Spleen (tissue), 11 donors: ENCODE data around the gene CACNB1. TPM values are rescaled to one million over a fixed set of nuclear protein-coding genes. Genes with fewer than 3 reads are reported as not detected.
A peak's percentile ranks its signal among the peaks of the same experiment; 100 is the strongest.

ENCODE experiments used
- DNase-seq: peaks from one replicate; pipeline ENCODE4 v3.0.0-alpha.2; 2020
- H3K27ac ChIP-seq, 8 donors: fragments of 200-600 bp; sonication (generic) in 7 of 8; 1 replicate in 4 of 8; 2 replicates in 4 of 8; pipeline versions ENCODE4 v1.5.0 to v1.8.0; 2016 to 2021; ENCODE audit warnings: inconsistent platforms in 4 of 8, mild to moderate bottlenecking in 4 of 8, moderate library complexity in 1 of 8
- H3K27me3 ChIP-seq, 7 donors: fragments of 200-600 bp; sonication (generic) in 6 of 7; replicated peaks in 1 of 7; 1 replicate in 4 of 7; 2 replicates in 3 of 7; pipeline versions ENCODE4 v1.5.0 to v1.8.0; 2016 to 2021; ENCODE audit warnings: inconsistent platforms in 3 of 7, mild to moderate bottlenecking in 1 of 7
- H3K36me3 ChIP-seq, 6 donors: fragments of 200-600 bp; sonication (generic) in 5 of 6; 1 replicate in 4 of 6; 2 replicates in 2 of 6; pipeline versions ENCODE4 v1.5.0 to v1.8.0; 2016 to 2021; ENCODE audit warnings: inconsistent platforms in 2 of 6
- H3K4me1 ChIP-seq, 6 donors: fragments of 200-600 bp; sonication (generic) in 5 of 6; 1 replicate in 3 of 6; 2 replicates in 3 of 6; pipeline versions ENCODE4 v1.5.0 to v1.8.0; 2016 to 2021; ENCODE audit warnings: inconsistent platforms in 3 of 6
- H3K4me3 ChIP-seq, 8 donors: fragments of 200-600 bp; sonication (generic) in 7 of 8; 1 replicate in 4 of 8; 2 replicates in 4 of 8; pipeline versions ENCODE4 v1.5.0 to v1.8.0; 2016 to 2021; ENCODE audit warnings: inconsistent platforms in 4 of 8, mild to moderate bottlenecking in 4 of 8, moderate library complexity in 2 of 8
- H3K9me3 ChIP-seq, 8 donors: fragments of 200-600 bp; sonication (generic) in 7 of 8; 1 replicate in 4 of 8; 2 replicates in 4 of 8; pipeline versions ENCODE4 v1.5.0 to v1.8.0; 2016 to 2021; ENCODE audit warnings: inconsistent platforms in 4 of 8
- POLR2A ChIP-seq, 3 donors: fragments of 450-650 bp; IDR thresholded peaks; one replicate each; pipeline ENCODE4 v1.5.1; 2017; ENCODE audit warnings: antibody characterized with exemption in 3 of 3, mild to moderate bottlenecking in 1 of 3
- POLR2AphosphoS5 ChIP-seq, 3 donors: sonication (generic); formaldehyde crosslinking; IDR thresholded peaks; one replicate each; pipeline ENCODE4 v1.5.1; 2017; ENCODE audit warnings: antibody characterized with exemption in 3 of 3
- WGBS, 5 donors: extraction: QIAGEN DNeasy Blood & Tissue Kit in 3 of 5; methylation state at CpG; one replicate each; pipeline versions ENCODE4 v1.1.5 to v1.1.7; 2013 to 2018; 5-methylcytosine and 5-hydroxymethylcytosine counted together
- intact Hi-C: fragments of 100-400 bp; cut with DNase I; formaldehyde crosslinking; loops from one replicate; pipeline ENCODE4 v1.15.0; 2023; ENCODE audit warnings: low total_unique reads
- polyA plus RNA-seq, 3 donors: library from polyadenylated mRNA; stranded (reverse); fragments of 200-250 nt; gene quantifications; one replicate each; pipeline ENCODE4 v1.2.1, GENCODE V29; 2013
- total RNA-seq, 7 donors: library from RNA; depleted of rRNA in 3 of 7; stranded (reverse); fragments of >200 nt in 3 of 7; fragmentation: NEBNext Ultra II Directional in 4 of 7; extraction: Animal tissue kit (Norgen Biotek cat#: 25700) in 4 of 7; gene quantifications; one replicate each; pipeline versions ENCODE4 v1.1.0 to v1.2.1, GENCODE V29; 2016 to 2021
- TF ChIP-seq, protein P1 (sequence below), 11 experiments: fragments of 200-600 bp in 7 of 11; fragments of 450-650 bp in 4 of 11; sonication (generic) in 4 of 11; IDR thresholded peaks in 8 of 11; conservative IDR thresholded peaks in 3 of 11; 1 replicate in 7 of 11; 2 replicates in 4 of 11; pipeline versions ENCODE4 v1.4.0 to v1.8.0; 2016 to 2021; ENCODE audit warnings: antibody characterized with exemption in 11 of 11, inconsistent platforms in 4 of 11, mild to moderate bottlenecking in 1 of 11
- donor health status: healthy with polysubstance abuse.
- donor health status: DM: no; HTN: no; CAD: no; lungs with moderate emphysema.
- donor health status: DM: no; HTN: no; CAD: no.
- donor health status: Bipolar disorder and iron deficiency.
- donor health status: healthy.
- donor health status: DM: no; HTN: no; CAD: no.
- donor health status: DM: yes; HTN: yes; CAD: no.

The CACNB1 gene
- total and polyA plus RNA-seq, 10 donors, result 2.0 to 11.9 (median 6.7) TPM

DNA sequence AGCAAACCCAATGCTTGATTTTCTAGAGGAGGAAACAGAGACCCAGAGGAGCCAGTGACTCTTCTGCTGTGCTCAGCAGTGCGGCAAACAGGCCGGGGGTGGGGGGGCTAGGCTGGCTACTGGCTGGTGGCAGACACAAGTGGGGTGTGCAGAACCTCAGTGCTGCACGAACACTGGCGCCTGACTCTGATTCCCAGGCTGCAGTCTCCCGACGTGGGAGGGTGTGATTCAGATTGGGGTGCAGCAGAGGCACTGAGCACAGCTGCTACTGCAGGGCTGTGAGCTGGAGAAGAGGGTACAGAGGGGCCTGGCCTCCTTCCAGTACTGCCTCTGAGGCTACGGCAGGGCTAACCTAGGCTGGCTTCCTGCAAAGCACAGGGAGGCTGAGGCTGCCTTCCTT is 10.7 kb upstream of the CACNB1 start:
- intact Hi-C loops, result no loop called here
- Histone ChIP-seq H3K27ac (peak overlapping the region in 4 of 8 donors; percentile 46 to 56 (median 54)), H3K36me3 (peaks cover 0 to 23% (median 22%) of the 10 kb centered on the region in 6 donors)

GRCh38 chr17:39205112-39205526 is 7.7 kb upstream of the CACNB1 start:
- intact Hi-C loops, result no loop called here
- WGBS, 5 donors, result 84 to 94% (median 86%) methylated on average over 3 of the region's 3 CpGs
- DNase-seq, result no peak
- H3K4me1 ChIP-seq, result peaks cover 24 to 76% (median 62%) of the 10 kb centered on the region in 6 donors
- no peak for TF ChIP-seq POLR2A (IDR thresholded peaks at IDR 0.05)
- TF ChIP-seq POLR2AphosphoS5 (IDR thresholded peaks at IDR 0.05), result peak in 1 of 3 donors; percentile 23
- TF ChIP-seq, protein P1, sequence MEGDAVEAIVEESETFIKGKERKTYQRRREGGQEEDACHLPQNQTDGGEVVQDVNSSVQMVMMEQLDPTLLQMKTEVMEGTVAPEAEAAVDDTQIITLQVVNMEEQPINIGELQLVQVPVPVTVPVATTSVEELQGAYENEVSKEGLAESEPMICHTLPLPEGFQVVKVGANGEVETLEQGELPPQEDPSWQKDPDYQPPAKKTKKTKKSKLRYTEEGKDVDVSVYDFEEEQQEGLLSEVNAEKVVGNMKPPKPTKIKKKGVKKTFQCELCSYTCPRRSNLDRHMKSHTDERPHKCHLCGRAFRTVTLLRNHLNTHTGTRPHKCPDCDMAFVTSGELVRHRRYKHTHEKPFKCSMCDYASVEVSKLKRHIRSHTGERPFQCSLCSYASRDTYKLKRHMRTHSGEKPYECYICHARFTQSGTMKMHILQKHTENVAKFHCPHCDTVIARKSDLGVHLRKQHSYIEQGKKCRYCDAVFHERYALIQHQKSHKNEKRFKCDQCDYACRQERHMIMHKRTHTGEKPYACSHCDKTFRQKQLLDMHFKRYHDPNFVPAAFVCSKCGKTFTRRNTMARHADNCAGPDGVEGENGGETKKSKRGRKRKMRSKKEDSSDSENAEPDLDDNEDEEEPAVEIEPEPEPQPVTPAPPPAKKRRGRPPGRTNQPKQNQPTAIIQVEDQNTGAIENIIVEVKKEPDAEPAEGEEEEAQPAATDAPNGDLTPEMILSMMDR (IDR thresholded peaks at IDR 0.05 in 8 of 11, conservative IDR thresholded peaks at IDR 0.05 in 3 of 11), result no peak
- no peak overlapping the region for H3K27ac ChIP-seq
- H3K36me3 ChIP-seq, result peaks cover 3 to 45% (median 43%) of the 10 kb centered on the region in 6 donors
- no peaks in the 10 kb centered on the region for H3K9me3 ChIP-seq
- peaks cover 0 to 13% (median 7%) of the 10 kb centered on the region in 7 donors for H3K27me3 ChIP-seq
- no peak overlapping the region for H3K4me3 ChIP-seq

More for the DNA sequence above, 10.7 kb upstream of the CACNB1 start:
- TF ChIP-seq, protein P1 (IDR thresholded peaks at IDR 0.05 in 8 of 11, conservative IDR thresholded peaks at IDR 0.05 in 3 of 11), result no peak
- peak in 1 of 3 donors; percentile 21 for TF ChIP-seq POLR2AphosphoS5 (IDR thresholded peaks at IDR 0.05)
- 47 to 60% (median 49%) methylated on average over 7 of the region's 7 CpGs for WGBS, 5 donors
- Histone ChIP-seq H3K4me3 (no peak overlapping the region), H3K27me3 (peaks cover 0 to 28% (median 13%) of the 10 kb centered on the region in 7 donors), H3K9me3 (no peaks in the 10 kb centered on the region), H3K4me1 (peaks cover 12 to 57% (median 43%) of the 10 kb centered on the region in 6 donors)
- DNase-seq, result peak; percentile 82

- 77 to 88% (median 86%) methylated on average over 8 of the region's 8 CpGs for WGBS, 5 donors
- Histone ChIP-seq H3K9me3 (no peaks in the 10 kb centered on the region), H3K27ac (no peak overlapping the region), H3K4me3 (no peak overlapping the region), H3K27me3 (peaks cover 0 to 5% (median 0%) of the 10 kb centered on the region in 7 donors), H3K4me1 (peaks cover 21 to 73% (median 58%) of the 10 kb centered on the region in 6 donors), H3K36me3 (peaks cover 3 to 45% (median 43%) of the 10 kb centered on the region in 6 donors)
- no peak for DNase-seq
- intact Hi-C loops, result no loop called here
- peak in 1 of 3 donors; percentile 9 for TF ChIP-seq POLR2AphosphoS5 (IDR thresholded peaks at IDR 0.05)
- no peak for TF ChIP-seq POLR2A (IDR thresholded peaks at IDR 0.05)
These were observed 6.8 kb upstream of the CACNB1 start for GRCh38 chr17:39204245-39204644.

- H3K36me3 ChIP-seq, result peaks cover 3 to 45% (median 43%) of the 10 kb centered on the region in 6 donors
- DNase-seq, result no peak
- intact Hi-C loops, result no loop called here
- H3K4me3 ChIP-seq, result peak overlapping the region; percentile 86 to 98 (median 94)
- H3K4me1 ChIP-seq, result peaks cover 21 to 77% (median 63%) of the 10 kb centered on the region in 6 donors
- peaks cover 0 to 12% (median 0%) of the 10 kb centered on the region in 7 donors for H3K27me3 ChIP-seq
- no peaks in the 10 kb centered on the region for H3K9me3 ChIP-seq
- TF ChIP-seq POLR2A (IDR thresholded peaks at IDR 0.05) (no peak), POLR2AphosphoS5 (IDR thresholded peaks at IDR 0.05) (no peak)
- TF ChIP-seq, protein P1 (IDR thresholded peaks at IDR 0.05 in 8 of 11, conservative IDR thresholded peaks at IDR 0.05 in 3 of 11), result no peak
- 23 to 37% (median 27%) methylated on average over 11 of the region's 11 CpGs for WGBS, 5 donors
- peak overlapping the region; percentile 95 to 99 (median 97) for H3K27ac ChIP-seq
These were observed 3.6 kb upstream of the CACNB1 start for GRCh38 chr17:39200957-39201510.
